HG02852 (cell line): Measurements from ENCODE around the gene MLXIP.

Experiments used
- ATAC-seq: cut with Tn5 transposase; IDR thresholded peaks from one replicate; pipeline ENCODE4 v1.9.1; 2021; ENCODE audit warnings: mild to moderate bottlenecking, moderate library complexity; ENCODE audit not compliant: unreplicated experiment

The MLXIP gene

GRCh38 chr12:122079033-122079531 is 526 bp downstream of the MLXIP start:
- ATAC-seq: peak; percentile 13

- no peak for ATAC-seq
Observed at GRCh38 chr12:122079532-122080081, 1.1 kb downstream of the MLXIP start.

GRCh38 chr12:122080149-122081082 is 1.9 kb downstream of the MLXIP start:
- no peak for ATAC-seq

DNA sequence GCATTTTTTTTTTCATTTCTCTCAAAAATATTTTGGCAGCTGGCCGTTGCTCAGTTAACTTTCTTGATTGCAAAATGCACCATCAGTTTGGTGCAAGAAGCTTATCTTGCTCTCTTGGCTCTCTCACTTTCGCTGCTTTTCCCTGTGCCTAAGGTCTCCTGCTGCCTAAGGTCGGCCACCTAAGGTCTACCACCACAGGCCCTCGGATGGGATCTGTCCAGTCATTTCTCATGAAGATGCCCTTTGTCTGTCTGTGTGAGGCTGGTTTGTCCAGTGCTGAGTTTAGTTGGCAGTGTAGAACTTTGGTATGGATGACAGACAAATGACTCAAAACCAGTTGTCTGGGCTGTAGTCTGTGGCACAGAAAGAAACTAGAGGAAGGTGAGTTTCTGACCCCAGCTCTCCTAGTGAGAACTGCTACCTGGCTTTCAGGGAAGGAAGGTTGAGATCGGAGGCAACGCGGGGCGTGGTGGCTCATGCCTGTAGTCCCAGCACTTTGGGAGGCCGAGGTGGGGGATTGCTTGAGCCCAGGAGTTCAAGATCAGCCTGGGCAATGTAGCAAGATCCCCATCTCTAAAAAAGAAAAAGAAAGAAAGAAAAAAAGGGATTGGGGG is 2.6 kb downstream of the MLXIP start:
- ATAC-seq: no peak

- no peak for ATAC-seq
Observed at GRCh38 chr12:122081697-122082221, 3.2 kb downstream of the MLXIP start.

DNA sequence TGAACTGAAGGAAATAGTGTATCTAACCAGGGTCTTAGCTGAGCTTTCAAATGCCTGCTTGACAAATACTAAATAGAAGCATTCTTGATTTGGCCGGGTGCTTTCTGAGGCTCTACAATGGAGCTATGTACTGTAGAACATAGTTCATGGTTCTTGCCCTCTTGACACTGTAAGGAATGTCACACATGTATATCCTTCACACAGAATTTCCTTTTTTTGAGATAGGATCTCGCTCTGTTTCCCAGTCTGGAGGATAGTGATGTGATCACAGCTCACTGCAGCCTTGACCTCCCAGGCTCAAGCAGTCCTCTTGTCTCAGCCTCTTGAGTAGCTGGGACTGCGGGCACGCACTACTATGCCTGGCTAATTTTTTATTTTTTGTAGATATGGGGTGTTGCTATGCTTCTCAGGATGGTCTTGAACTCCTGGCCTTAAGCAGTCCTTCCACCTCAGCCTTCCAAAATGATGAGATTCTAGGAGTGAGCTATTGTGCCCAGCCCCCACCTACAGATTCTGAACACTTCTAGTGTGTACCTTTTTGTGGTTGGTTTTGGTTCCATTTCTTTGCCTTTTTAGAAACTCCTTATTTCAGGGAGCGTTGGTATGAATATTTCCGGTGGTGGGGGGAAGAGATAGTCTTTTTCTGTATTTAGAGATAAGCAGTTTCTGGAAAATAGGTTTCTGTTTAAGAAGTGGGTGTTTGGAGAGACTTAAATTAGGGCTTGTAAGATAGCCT is 4.2 kb downstream of the MLXIP start:
- ATAC-seq: no peak

- ATAC-seq: no peak
Observed at GRCh38 chr12:122084857-122085405, 6.4 kb downstream of the MLXIP start.

GRCh38 chr12:122085591-122085990 is 7.0 kb downstream of the MLXIP start:
- no peak for ATAC-seq

GRCh38 chr12:122086116-122086515 is 7.6 kb downstream of the MLXIP start:
- no peak for ATAC-seq

GRCh38 chr12:122086641-122087285 is 8.2 kb downstream of the MLXIP start:
- ATAC-seq: no peak

DNA sequence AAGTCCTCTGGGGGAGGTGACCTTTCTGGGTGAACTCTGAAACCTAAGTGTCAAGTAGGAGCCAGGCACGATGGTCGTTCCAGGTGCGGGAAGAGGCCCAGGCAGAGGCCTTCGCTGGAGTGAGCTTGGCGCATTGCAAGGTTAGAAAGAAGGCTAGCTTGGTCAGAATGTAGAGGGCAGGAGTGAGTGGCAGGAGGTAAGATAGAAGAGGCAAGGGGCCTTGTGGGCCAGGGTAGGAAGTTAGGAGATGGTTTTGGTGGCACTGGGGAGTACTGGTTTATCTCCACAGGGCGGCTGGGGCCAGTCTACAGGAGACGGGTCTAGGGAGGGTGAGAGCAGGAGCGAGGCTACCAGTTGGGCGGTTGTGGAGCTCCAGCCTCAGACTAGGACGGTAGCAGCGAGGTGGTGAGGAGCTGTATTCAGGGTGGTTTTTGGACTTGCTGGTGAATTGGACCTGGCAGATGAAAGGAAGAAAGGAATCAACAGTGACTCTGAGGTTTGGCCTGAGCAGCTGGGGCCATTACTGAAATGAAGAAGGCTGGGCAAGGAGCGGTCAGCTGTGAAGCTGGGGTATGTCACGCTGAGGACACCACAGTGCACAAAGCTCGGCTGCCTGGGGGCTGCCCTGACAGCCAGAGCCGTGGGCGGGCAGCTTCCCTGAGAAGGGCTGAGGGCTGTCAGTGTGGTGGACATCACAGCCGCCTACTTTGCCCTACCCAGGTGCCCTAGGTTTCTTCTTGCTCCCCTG is 9.0 kb downstream of the MLXIP start:
- no peak for ATAC-seq

DNA sequence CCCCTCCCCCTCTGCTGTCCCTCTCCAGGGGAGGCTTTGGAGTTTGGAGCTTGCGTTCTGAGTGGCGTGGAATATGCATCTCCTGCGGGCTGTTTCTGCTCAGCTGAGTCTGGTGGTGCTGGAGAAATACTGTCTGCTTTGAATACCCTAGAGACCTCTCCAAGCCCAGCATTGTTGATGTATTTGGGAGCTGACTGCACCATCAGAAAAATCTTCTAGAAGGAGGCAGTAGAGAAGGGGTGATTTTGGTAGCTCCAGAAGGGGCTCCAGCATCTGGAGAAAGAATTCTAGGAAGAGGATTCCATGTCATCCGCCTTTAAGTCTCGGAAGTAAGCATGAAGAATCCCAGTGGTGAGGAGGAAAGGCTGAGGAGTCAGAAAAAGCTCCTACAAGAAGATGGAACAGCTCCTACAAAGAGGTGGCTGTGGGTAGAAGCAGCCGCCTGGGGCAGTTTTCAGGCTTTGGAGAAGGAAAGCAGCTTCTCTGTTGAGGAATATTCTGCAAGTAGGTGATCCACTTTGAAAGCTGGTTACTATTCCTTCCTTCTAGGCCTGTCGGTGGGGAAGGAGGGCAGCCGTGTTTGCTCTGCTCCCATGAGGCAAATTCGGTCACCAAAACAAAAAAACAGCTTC is 9.7 kb downstream of the MLXIP start:
- ATAC-seq: no peak

DNA sequence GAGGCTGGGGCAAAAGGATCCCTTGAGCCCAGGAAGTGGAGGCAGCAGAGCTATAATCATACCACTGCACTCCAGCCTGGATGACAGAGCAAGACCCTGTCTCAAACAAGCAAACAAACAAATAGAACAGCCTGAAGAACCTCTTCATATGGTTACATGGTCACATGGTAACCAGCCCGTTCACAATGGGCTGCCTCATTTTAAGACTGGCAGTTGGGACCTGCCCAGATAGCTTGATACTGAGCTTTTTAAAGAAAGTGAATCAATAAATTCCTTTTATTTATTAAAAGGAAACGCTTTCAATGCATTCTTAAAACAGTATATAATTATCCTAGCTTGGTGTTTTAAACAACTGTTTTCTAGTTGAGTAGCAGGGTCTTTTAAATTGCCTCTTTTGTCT is 10.5 kb downstream of the MLXIP start:
- ATAC-seq: no peak

- no peak for ATAC-seq
Observed at GRCh38 chr12:122090759-122091515, 12.4 kb downstream of the MLXIP start.

DNA sequence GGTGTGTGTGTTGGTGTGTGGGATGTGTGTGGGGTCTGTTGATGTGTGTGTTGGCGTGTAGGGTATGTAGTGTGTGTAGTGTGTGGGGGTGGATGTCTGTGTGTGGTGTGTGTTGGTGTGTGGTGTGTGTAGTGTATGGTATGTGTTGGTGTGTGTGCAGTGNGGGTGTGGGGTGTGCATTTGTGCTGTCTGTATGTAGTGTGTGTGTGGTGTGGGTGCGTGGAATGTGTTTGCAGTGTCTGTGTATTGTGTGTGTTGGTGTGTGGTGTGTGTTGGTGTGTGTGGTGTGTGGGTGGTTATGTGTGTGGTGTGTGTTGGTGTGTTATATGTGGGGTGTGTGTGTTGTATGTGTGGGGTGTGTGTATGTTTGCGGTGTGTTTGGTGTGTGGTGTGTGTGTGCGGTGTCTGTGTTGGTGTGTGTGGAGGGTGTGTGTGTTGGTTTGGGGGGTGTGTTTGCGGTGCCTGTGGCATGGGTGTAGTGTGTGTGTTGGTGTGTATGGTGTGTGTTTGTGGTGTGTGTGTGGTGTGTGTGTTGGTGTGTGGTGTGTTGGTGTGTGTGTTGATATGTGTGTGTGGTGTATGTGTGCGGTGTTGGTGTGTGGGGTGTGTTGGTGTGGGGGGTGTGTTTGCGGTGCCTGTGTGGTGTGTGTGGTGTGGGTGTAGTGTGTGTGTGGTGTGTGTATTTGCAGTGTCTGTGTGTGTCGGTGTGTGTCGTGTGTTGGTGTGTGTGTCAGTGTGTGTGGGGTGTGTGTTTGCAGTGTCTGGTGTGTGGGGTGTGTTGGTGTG is 14.7 kb downstream of the MLXIP start:
- ATAC-seq: no peak

GRCh38 chr12:122094137-122094734 is 15.7 kb downstream of the MLXIP start:
- no peak for ATAC-seq
